ENCODE measurements around the gene ZNF35.
A peak's percentile ranks its signal among the peaks of the same experiment; 100 is the strongest.

Gene ZNF35

GRCh38 chr3:44648564-44649229, at the start of gene ZNF35:
Gene ZNF35 (plus strand): TSS chr3:44648732. CDS start chr3:44651068, 2,336 bp downstream.
- peak within 1 kb of the TSS; percentile 72 to 80 for H3K27ac Mint-ChIP-seq
- peak; percentile 48 to 67 for DNase-seq
- peaks cover 22 to 24% of the 10 kb centered on the region in 2 donors for H3K9me3 Mint-ChIP-seq

GRCh38 chr3:44601749-44602148, 46.8 kb upstream of the ZNF35 start:
- ATAC-seq (no peak), DNase-seq (no peak)
- Mint-ChIP-seq H3K4me1 (no peaks in the 10 kb centered on the region), H3K27ac (peak overlapping the region in 1 of 2 donors; percentile 4), H3K9me3 (peaks cover 4 to 14% of the 10 kb centered on the region in 2 donors), H3K4me3 (no peak overlapping the region), H3K27me3 (no peaks in the 10 kb centered on the region)

More at GRCh38 chr3:44648564-44649229, at the start of gene ZNF35:
- ATAC-seq, result peak; percentile 95
- Mint-ChIP-seq H3K4me3 (peak within 1 kb of the TSS; percentile 82 to 86), H3K4me1 (peaks cover 16% of the 10 kb centered on the region), H3K27me3 (no peaks in the 10 kb centered on the region)

GRCh38 chr3:44612678-44613077, 35.9 kb upstream of the ZNF35 start:
- no peak for ATAC-seq
- no peak for DNase-seq
- no peaks in the 10 kb centered on the region for H3K27me3 Mint-ChIP-seq
- H3K9me3 Mint-ChIP-seq, result peaks cover 0 to 11% of the 10 kb centered on the region in 2 donors
- peaks cover 7% of the 10 kb centered on the region for H3K4me1 Mint-ChIP-seq
- no peak overlapping the region for H3K4me3 Mint-ChIP-seq
- no peak overlapping the region for H3K27ac Mint-ChIP-seq

- ATAC-seq, result peak; percentile 96
- DNase-seq, result peak; percentile 63 to 68
- Mint-ChIP-seq H3K4me1 (peaks cover 22% of the 10 kb centered on the region), H3K4me3 (peak within 1 kb of the TSS; percentile 87 to 88), H3K27me3 (no peaks in the 10 kb centered on the region), H3K9me3 (no peaks in the 10 kb centered on the region), H3K27ac (peak within 1 kb of the TSS; percentile 80 to 90)
Measured at GRCh38 chr3:44624749-44625480, 23.6 kb upstream of the ZNF35 start, which contains the start of gene ZNF197. Gene ZNF197 (plus strand): TSS chr3:44625036. CDS start chr3:44629155, 4,119 bp downstream.

- Mint-ChIP-seq H3K4me1 (peaks cover 28% of the 10 kb centered on the region), H3K27me3 (no peaks in the 10 kb centered on the region), H3K9me3 (no peaks in the 10 kb centered on the region), H3K27ac (no peak overlapping the region), H3K4me3 (no peak overlapping the region)
- ATAC-seq (no peak), DNase-seq (no peak)
Measured at GRCh38 chr3:44628716-44629115, 19.8 kb upstream of the ZNF35 start.

GRCh38 chr3:44632193-44632592, 16.3 kb upstream of the ZNF35 start:
- Mint-ChIP-seq H3K4me1 (peaks cover 15% of the 10 kb centered on the region), H3K9me3 (peaks cover 16 to 19% of the 10 kb centered on the region in 2 donors), H3K27ac (peak overlapping the region in 1 of 2 donors; percentile 75), H3K27me3 (no peaks in the 10 kb centered on the region), H3K4me3 (no peak overlapping the region)
- DNase-seq (no peak), ATAC-seq (no peak)

- no peak for DNase-seq
- H3K27me3 Mint-ChIP-seq, result no peaks in the 10 kb centered on the region
- ATAC-seq, result no peak
- H3K4me3 Mint-ChIP-seq, result no peak overlapping the region
- no peaks in the 10 kb centered on the region for H3K4me1 Mint-ChIP-seq
- H3K27ac Mint-ChIP-seq, result no peak overlapping the region
- peaks cover 48 to 56% of the 10 kb centered on the region in 2 donors for H3K9me3 Mint-ChIP-seq
Measured at GRCh38 chr3:44642337-44642736, 6.2 kb upstream of the ZNF35 start.

GRCh38 chr3:44643024-44643423, 5.5 kb upstream of the ZNF35 start:
- Mint-ChIP-seq H3K27ac (no peak overlapping the region), H3K4me1 (peaks cover 7% of the 10 kb centered on the region), H3K27me3 (no peaks in the 10 kb centered on the region), H3K4me3 (no peak overlapping the region), H3K9me3 (peaks cover 49 to 50% of the 10 kb centered on the region in 2 donors)
- ATAC-seq (no peak), DNase-seq (no peak)

- peaks cover 27 to 29% of the 10 kb centered on the region in 2 donors for H3K9me3 Mint-ChIP-seq
Measured at GRCh38 chr3:44647771-44648170, 761 bp upstream of the ZNF35 start.

GRCh38 chr3:44649709-44650108, 1.2 kb downstream of the ZNF35 start:
- peaks cover 16% of the 10 kb centered on the region for H3K4me1 Mint-ChIP-seq
- no peak overlapping the region for H3K4me3 Mint-ChIP-seq
- H3K27me3 Mint-ChIP-seq, result no peaks in the 10 kb centered on the region
- H3K27ac Mint-ChIP-seq, result no peak overlapping the region
- no peak for DNase-seq
- peaks cover 29 to 31% of the 10 kb centered on the region in 2 donors for H3K9me3 Mint-ChIP-seq
- no peak for ATAC-seq

More at GRCh38 chr3:44647771-44648170, 761 bp upstream of the ZNF35 start:
- no peak for ATAC-seq
- Mint-ChIP-seq H3K27me3 (no peaks in the 10 kb centered on the region), H3K4me3 (peak overlapping the region; percentile 82 to 86), H3K27ac (no peak overlapping the region), H3K4me1 (peaks cover 16% of the 10 kb centered on the region)
- no peak for DNase-seq

- no peak for DNase-seq
- ATAC-seq, result no peak
- Mint-ChIP-seq H3K27ac (no peak overlapping the region), H3K9me3 (peaks cover 38 to 41% of the 10 kb centered on the region in 2 donors), H3K4me3 (no peak overlapping the region), H3K4me1 (peaks cover 3% of the 10 kb centered on the region), H3K27me3 (no peaks in the 10 kb centered on the region)
Measured at GRCh38 chr3:44654039-44654438, 5.5 kb downstream of the ZNF35 start.

GRCh38 chr3:44659015-44659414, 10.5 kb downstream of the ZNF35 start:
- ATAC-seq (no peak), DNase-seq (no peak)
- Mint-ChIP-seq H3K27me3 (no peaks in the 10 kb centered on the region), H3K4me1 (no peaks in the 10 kb centered on the region), H3K4me3 (no peak overlapping the region), H3K9me3 (peaks cover 47 to 49% of the 10 kb centered on the region in 2 donors), H3K27ac (no peak overlapping the region)

GRCh38 chr3:44659434-44659833, 10.9 kb downstream of the ZNF35 start:
- Mint-ChIP-seq H3K4me3 (no peak overlapping the region), H3K4me1 (no peaks in the 10 kb centered on the region), H3K9me3 (peaks cover 47 to 49% of the 10 kb centered on the region in 2 donors), H3K27me3 (no peaks in the 10 kb centered on the region), H3K27ac (no peak overlapping the region)
- ATAC-seq (no peak), DNase-seq (no peak)

- Mint-ChIP-seq H3K4me1 (no peaks in the 10 kb centered on the region), H3K4me3 (no peak overlapping the region), H3K9me3 (peaks cover 58 to 62% of the 10 kb centered on the region in 2 donors), H3K27me3 (no peaks in the 10 kb centered on the region), H3K27ac (no peak overlapping the region)
- DNase-seq (no peak), ATAC-seq (no peak)
Measured at GRCh38 chr3:44661189-44661588, 12.7 kb downstream of the ZNF35 start.

- Mint-ChIP-seq H3K9me3 (peaks cover 35 to 60% of the 10 kb centered on the region in 2 donors), H3K4me1 (no peaks in the 10 kb centered on the region), H3K27ac (no peak overlapping the region), H3K27me3 (no peaks in the 10 kb centered on the region), H3K4me3 (no peak overlapping the region)
- DNase-seq (no peak), ATAC-seq (no peak)
Measured at GRCh38 chr3:44665173-44665572, 16.6 kb downstream of the ZNF35 start.

- ATAC-seq, result no peak
- Mint-ChIP-seq H3K4me1 (no peaks in the 10 kb centered on the region), H3K27me3 (no peaks in the 10 kb centered on the region), H3K4me3 (no peak overlapping the region), H3K9me3 (peaks cover 28 to 54% of the 10 kb centered on the region in 2 donors), H3K27ac (no peak overlapping the region)
- DNase-seq, result no peak
Measured at GRCh38 chr3:44666346-44666745, 17.8 kb downstream of the ZNF35 start.

All from stimulated activated naive CD8-positive, alpha-beta T cell treated with anti-CD3 and anti-CD28 coated beads, Interleukin-15, amount 100 ng/mL, for 72 hours (primary cell).